LNCAP (cell line): Measurements from ENCODE around the gene GALNT12.

Experiments used
- CTCF ChIP-seq: fragments of 450-650 bp; IDR thresholded peaks from 2 replicates; pipeline ENCODE4 v1.5.1; 2017; ENCODE audit warnings: mild to moderate bottlenecking

The GALNT12 gene

GRCh38 chr9:98819231-98819630 is 11.8 kb downstream of the GALNT12 start:
- no peak for TF ChIP-seq CTCF

- TF ChIP-seq CTCF, result no peak
These were observed 14.4 kb downstream of the GALNT12 start for GRCh38 chr9:98821831-98822230.

- TF ChIP-seq CTCF, result no peak
These were observed 15.2 kb downstream of the GALNT12 start for GRCh38 chr9:98822661-98823060.

GRCh38 chr9:98823666-98824334 is 16.3 kb downstream of the GALNT12 start:
- TF ChIP-seq CTCF, result no peak

GRCh38 chr9:98825414-98825813 is 17.9 kb downstream of the GALNT12 start:
- no peak for TF ChIP-seq CTCF

- no peak for TF ChIP-seq CTCF
These were observed 19.2 kb downstream of the GALNT12 start for GRCh38 chr9:98826716-98827115.

- no peak for TF ChIP-seq CTCF
These were observed 22.3 kb downstream of the GALNT12 start for GRCh38 chr9:98829766-98830165.

GRCh38 chr9:98830554-98830953 is 23.1 kb downstream of the GALNT12 start:
- no peak for TF ChIP-seq CTCF
